HG02943 (cell line): ENCODE results near the gene NAIF1.
A peak's percentile ranks its signal among the peaks of the same experiment; 100 is the strongest.
"Not testable (repeated sequence)": the region's sequence is repeated elsewhere in the genome, so short reads cannot be mapped to it uniquely, and the experiment has no call there.

ENCODE experiments used
- ATAC-seq: cut with Tn5 transposase; IDR thresholded peaks from one replicate; pipeline ENCODE4 v1.9.1; 2021; ENCODE audit warnings: mild to moderate bottlenecking, low read depth, moderate library complexity; ENCODE audit not compliant: unreplicated experiment

The NAIF1 gene

DNA sequence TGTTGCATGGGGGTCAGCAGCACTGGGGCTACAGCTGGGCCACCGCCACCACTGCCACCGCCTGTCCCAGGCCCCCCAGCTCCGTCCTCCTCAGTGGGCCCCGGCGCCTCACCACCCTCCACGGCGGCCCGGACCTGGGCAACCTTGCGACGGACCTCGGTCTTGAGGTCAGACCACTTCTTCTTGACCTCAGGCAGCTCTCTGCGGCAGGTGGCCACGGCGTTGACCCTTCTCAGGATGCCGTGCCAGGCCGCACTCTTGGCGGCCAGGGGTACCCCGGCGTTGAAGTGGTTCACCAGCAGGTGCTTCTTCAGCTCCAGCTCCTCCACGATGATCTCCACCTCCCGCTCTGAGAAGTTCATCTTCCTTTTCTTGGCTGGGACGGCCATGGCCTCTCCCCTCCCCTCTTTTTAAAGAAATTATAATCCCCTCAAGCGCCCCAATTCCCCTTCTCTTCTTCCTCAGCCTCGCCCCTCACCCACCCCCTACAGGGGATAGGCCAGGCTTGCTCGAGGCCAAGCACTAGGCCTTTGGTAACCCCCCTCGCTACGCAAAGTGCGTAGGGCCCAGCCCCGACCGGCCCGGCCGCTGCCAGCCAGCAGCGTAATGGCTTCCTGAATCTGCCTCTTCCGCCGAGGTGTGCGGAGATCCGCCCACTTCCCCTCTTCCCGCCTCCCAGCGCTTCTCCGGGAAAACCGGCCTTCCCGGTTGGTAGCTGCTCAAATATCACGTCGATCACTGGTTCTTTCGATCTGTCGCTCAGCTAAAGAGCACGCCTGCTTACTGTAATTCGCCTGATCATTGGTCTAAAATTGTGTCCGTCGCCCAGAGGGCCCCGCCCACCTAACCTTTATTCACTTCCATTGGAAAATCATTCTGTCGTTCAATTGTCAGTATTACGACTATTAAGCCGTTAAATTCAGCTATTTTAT is at the start of gene NAIF1:
NAIF1 (minus strand) TSS at position 608 of the 932 bp plus-strand sequence; CDS start at position 389, 219 bp downstream.
- peak; percentile 64 for ATAC-seq

DNA sequence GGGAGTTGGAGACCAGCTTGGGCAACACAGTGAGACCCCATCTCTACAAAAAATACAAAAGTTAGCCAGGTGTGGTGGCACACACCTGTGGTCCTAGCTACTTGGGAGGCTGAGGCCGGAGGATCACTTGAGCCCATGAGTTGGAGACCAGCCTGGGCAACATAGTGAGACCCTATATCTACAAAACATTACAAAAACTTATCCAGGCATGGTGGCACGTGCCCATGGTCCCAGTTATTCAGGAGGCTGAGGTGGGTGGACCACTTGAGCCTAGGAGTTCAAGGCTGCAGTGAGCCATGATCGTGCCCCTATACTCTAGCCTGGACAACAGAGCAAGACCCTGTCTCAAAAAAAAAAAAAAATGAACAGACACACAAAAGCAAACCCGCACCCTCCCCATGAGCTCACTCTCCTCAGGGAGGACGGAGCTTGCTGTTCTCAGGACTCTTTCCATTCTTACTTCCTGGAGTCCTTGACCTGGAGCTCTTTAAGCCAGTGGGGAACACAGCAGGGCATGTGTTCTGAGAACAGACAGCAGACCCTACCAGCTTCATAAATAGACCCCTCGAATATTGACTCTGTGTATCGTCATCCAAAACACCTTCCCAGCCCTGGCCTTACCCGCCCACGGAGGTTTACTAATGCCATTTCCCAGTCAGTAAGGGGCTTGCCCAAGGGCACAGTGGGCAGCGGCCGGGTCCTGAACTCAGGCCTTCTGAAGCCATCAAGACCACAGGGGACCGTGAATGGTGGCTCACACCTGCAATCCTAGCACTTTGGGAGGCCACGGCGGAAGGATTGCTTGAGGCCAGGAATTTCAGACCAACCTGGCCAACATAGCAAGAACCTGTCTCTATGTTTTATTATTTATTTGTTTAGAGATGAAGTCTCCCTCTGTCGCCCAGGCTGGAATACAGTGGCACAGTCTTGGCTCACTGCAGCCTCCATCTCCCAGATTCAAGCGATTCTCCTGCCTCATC is 49.3 kb upstream of the NAIF1 start:
- no peak for ATAC-seq

GRCh38 chr9:128115187-128116103 is 48.3 kb upstream of the NAIF1 start:
- no peak for ATAC-seq

DNA sequence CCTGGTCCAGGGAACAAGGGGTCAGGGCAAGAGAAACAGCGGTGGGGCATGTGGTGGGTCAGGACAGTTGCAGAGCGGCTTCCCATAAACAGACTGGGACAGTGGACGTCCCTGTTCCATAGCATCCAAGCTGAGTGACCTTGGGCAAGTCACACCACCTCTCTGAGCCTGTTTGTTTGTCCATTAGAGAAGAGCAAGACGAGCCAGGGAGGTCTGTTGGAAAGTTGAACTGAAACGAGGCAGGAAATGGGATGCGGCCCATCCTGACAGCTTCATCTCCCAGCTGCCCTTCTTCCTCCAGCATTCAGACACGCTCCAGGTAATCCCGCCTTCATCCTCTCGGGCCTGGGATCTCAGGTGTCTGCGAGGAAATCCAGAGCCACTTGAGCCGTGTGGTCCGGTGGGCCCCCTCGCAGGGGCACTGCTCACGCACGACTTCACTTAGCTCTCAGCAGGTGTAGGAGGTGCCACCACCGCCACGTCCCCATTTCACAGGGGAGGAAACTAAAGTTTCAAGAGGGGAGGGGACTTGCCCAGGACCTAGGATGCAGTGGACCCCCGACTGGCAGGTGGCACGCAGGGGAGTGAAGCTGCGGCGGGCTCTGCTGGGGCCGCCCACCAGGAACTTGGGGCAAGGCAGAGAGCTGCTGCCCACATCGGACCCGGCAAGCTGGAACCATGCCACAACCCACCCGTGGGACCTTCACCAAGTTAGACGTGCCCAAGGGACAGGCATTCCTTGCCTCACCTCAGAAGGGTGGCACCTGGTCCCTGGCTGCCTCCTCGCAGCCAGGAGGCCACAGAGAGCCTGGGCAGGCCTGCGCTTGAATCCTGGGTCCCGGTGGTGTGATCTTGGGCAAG is 47.4 kb upstream of the NAIF1 start:
- no peak for ATAC-seq

DNA sequence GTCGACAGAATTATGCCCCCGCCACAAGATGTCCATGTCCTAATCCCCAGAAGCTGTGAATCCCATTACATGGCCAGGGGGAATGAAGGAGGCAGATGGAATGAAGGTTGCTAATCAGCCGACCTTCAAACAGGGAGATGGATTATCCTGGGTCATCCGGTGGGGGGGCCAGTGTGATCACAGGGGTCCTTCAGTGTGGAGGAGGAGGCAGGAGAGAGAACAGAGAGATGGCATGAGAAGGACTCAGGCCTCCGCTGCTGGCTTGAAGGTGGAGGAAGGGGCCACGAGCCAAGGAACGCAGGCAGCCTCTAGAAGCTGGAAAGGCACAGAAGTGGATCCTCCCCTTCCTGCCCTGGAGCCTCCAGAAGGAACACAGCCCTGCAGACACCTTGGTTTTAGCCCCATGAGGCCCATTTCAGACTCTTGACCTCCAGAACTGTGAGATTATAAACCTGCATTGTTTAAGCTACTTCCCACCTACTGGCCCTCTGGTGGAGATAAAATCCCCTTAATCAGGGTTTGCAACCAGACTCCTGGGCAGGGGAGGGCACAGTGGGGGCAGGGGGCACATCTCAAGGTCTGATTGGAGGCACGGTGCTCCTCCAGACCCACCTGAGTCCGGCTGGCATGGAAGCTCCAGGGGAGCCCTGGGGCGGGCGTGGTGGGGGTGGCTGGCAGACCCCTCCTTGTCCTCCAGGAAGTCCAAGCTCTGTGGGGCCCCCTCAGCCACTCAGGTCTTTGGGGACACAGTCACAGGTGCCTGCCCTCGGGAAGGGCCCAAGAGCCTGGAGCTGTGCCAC is 46.6 kb upstream of the NAIF1 start:
- no peak for ATAC-seq

GRCh38 chr9:128111726-128112125 is 44.6 kb upstream of the NAIF1 start:
- ATAC-seq, result not testable (repeated sequence)

GRCh38 chr9:128109050-128109709 is 42.1 kb upstream of the NAIF1 start:
- no peak for ATAC-seq

DNA sequence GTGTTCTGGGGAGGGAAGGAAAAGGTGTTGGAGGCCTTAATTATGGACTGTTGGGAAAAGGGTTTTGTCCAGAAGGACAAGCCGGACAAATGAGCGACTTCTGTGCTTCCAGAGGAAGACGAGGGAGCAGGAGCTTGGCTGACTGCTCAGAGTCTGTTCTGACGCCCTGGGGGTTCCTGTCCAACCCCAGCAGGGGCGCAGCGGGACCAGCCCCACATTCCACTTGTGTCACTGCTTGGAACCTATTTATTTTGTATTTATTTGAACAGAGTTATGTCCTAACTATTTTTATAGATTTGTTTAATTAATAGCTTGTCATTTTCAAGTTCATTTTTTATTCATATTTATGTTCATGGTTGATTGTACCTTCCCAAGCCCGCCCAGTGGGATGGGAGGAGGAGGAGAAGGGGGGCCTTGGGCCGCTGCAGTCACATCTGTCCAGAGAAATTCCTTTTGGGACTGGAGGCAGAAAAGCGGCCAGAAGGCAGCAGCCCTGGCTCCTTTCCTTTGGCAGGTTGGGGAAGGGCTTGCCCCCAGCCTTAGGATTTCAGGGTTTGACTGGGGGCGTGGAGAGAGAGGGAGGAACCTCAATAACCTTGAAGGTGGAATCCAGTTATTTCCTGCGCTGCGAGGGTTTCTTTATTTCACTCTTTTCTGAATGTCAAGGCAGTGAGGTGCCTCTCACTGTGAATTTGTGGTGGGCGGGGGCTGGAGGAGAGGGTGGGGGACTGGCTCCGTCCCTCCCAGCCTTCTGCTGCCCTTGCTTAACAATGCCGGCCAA is 41.3 kb upstream of the NAIF1 start:
- ATAC-seq, result no peak

GRCh38 chr9:128107468-128108268 is 40.5 kb upstream of the NAIF1 start:
- no peak for ATAC-seq

- ATAC-seq, result no peak
Measured at GRCh38 chr9:128106940-128107467, 39.9 kb upstream of the NAIF1 start.

GRCh38 chr9:128106181-128106939 is 39.2 kb upstream of the NAIF1 start:
- ATAC-seq, result no peak

GRCh38 chr9:128105538-128106175 is 38.5 kb upstream of the NAIF1 start:
- no peak for ATAC-seq

- no peak for ATAC-seq
Measured at GRCh38 chr9:128104171-128104618, 37.1 kb upstream of the NAIF1 start.

DNA sequence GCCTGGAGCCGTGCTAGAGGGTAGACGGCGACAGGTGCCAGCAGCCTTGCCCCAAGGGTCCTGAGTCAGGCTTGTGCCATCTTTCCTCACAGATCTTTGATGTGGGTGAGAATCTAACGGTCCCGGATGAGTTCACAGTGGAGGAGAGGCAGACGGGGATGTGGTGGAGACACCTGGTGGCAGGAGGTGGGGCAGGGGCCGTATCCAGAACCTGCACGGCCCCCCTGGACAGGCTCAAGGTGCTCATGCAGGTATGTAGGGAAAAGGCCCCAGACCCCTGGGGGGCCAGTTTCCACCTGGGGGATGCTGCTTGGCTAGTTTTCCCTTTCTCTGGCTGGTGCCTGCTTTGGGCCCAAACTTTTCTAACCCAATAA is 36.5 kb upstream of the NAIF1 start:
- no peak for ATAC-seq
